Glomerular endothelial cell (primary cell): Measurements from ENCODE around the gene CCL22. TPM values are rescaled to one million over a fixed set of nuclear protein-coding genes. Genes with fewer than 3 reads are reported as not detected.
"Not testable (repeated sequence)": the region's sequence is repeated elsewhere in the genome, so short reads cannot be mapped to it uniquely, and the experiment has no call there.

Experiments
- DNase-seq: peaks from one replicate; pipeline ENCODE4 v3.0.0-alpha.2; 2011; ENCODE audit warnings: low read depth, low spot score; ENCODE audit errors: extremely low read depth
- total RNA-seq: library from RNA; depleted of rRNA; stranded (reverse); fragments of >200 nt; gene quantifications from 2 replicates; pipeline ENCODE4 v1.2.3, GENCODE V29; 2015

CCL22 gene
- total RNA-seq, 1 donor from 2014 or later = not detected

GRCh38 chr16:57391300-57391699 lies 32.7 kb downstream of the CCL22 start:
- no peak for DNase-seq

- DNase-seq = no peak
Measured at GRCh38 chr16:57391708-57392107, 33.1 kb downstream of the CCL22 start.

GRCh38 chr16:57392694-57393093 lies 34.1 kb downstream of the CCL22 start:
- no peak for DNase-seq

GRCh38 chr16:57394444-57394843 lies 35.9 kb downstream of the CCL22 start:
- no peak for DNase-seq

GRCh38 chr16:57395026-57395425 lies 36.4 kb downstream of the CCL22 start:
- no peak for DNase-seq

GRCh38 chr16:57396786-57397185 lies 38.2 kb downstream of the CCL22 start:
- no peak for DNase-seq

- DNase-seq = not testable (repeated sequence)
Measured at GRCh38 chr16:57397493-57397892, 38.9 kb downstream of the CCL22 start.

- DNase-seq = no peak
Measured at GRCh38 chr16:57401943-57402640, 43.5 kb downstream of the CCL22 start.

- DNase-seq = no peak
Measured at GRCh38 chr16:57403965-57404817, 45.6 kb downstream of the CCL22 start, which contains the start of gene CCL17. Gene CCL17 (plus strand): TSS chr16:57404767. CDS start chr16:57413933, 9,166 bp downstream.

- DNase-seq = no peak
Measured at GRCh38 chr16:57405097-57405496, 46.5 kb downstream of the CCL22 start.

- DNase-seq = no peak
Measured at GRCh38 chr16:57406881-57407280, 48.3 kb downstream of the CCL22 start.

- DNase-seq = no peak
Measured at GRCh38 chr16:57407521-57408353, 49.2 kb downstream of the CCL22 start.

- no peak for DNase-seq
Measured at GRCh38 chr16:57409065-57409464, 50.5 kb downstream of the CCL22 start.

GRCh38 chr16:57409870-57410587 lies 51.4 kb downstream of the CCL22 start:
- no peak for DNase-seq

- DNase-seq = no peak
Measured at GRCh38 chr16:57411362-57411976, 52.9 kb downstream of the CCL22 start.

- DNase-seq = no peak
Measured at GRCh38 chr16:57412584-57412983, 54.0 kb downstream of the CCL22 start.

- DNase-seq = no peak
Measured at GRCh38 chr16:57413301-57413730, 54.7 kb downstream of the CCL22 start.

GRCh38 chr16:57413733-57414132 lies 55.1 kb downstream of the CCL22 start:
- DNase-seq = no peak
